Peyer's patch (tissue), 4 donors: Measurements from ENCODE around the gene TK2. TPM values are rescaled to one million over a fixed set of nuclear protein-coding genes. Genes with fewer than 3 reads are reported as not detected.

ENCODE experiments used
- DNase-seq, 3 donors: peaks; one replicate each; pipeline ENCODE4 v3.0.0-alpha.2; 2017 to 2019
- H3K27ac ChIP-seq, 4 donors: fragments of 200-600 bp; sonication (generic); one replicate each; pipeline ENCODE4 v1.5.1; 2016 to 2019
- H3K27me3 ChIP-seq, 2 donors: fragments of 200-600 bp; sonication (generic); one replicate each; pipeline ENCODE4 v1.5.1; 2019
- H3K36me3 ChIP-seq, 3 donors: fragments of 200-600 bp; sonication (generic); one replicate each; pipeline ENCODE4 v1.5.1; 2016 to 2019
- H3K4me1 ChIP-seq, 4 donors: fragments of 200-600 bp; sonication (generic); one replicate each; pipeline ENCODE4 v1.5.1; 2016 to 2019
- H3K4me3 ChIP-seq, 4 donors: fragments of 200-600 bp; sonication (generic); 1 replicate in 3 of 4; 2 replicates in 1 of 4; pipeline ENCODE4 v1.5.1; 2016 to 2019; ENCODE audit warnings: mild to moderate bottlenecking in 1 of 4
- H3K9me3 ChIP-seq, 4 donors: fragments of 200-600 bp; sonication (generic); one replicate each; pipeline ENCODE4 v1.5.1; 2016 to 2019; ENCODE audit warnings: mild to moderate bottlenecking in 1 of 4
- POLR2A ChIP-seq, 2 donors: fragments of 450-650 bp; IDR thresholded peaks; one replicate each; pipeline ENCODE4 v1.5.1; 2017; ENCODE audit warnings: antibody characterized with exemption in 2 of 2, mild to moderate bottlenecking in 2 of 2, moderate library complexity in 2 of 2
- total RNA-seq, 4 donors: library from RNA; depleted of rRNA; stranded (reverse); fragments of >200 nt; gene quantifications; one replicate each; pipeline ENCODE4 v1.1.0, GENCODE V29; 2016
- TF ChIP-seq, protein P1 (sequence below), 6 experiments: fragments of 450-650 bp in 4 of 6; fragments of 200-600 bp in 2 of 6; sonication (generic) in 1 of 6; IDR thresholded peaks; one replicate each; pipeline ENCODE4 v1.5.1; 2017 to 2019; ENCODE audit warnings: antibody characterized with exemption in 6 of 6, mild to moderate bottlenecking in 3 of 6, moderate library complexity in 1 of 6

Gene TK2
- total RNA-seq, 4 donors from 2014 or later = 22.8 to 33.1 (median 27.1) TPM

DNA sequence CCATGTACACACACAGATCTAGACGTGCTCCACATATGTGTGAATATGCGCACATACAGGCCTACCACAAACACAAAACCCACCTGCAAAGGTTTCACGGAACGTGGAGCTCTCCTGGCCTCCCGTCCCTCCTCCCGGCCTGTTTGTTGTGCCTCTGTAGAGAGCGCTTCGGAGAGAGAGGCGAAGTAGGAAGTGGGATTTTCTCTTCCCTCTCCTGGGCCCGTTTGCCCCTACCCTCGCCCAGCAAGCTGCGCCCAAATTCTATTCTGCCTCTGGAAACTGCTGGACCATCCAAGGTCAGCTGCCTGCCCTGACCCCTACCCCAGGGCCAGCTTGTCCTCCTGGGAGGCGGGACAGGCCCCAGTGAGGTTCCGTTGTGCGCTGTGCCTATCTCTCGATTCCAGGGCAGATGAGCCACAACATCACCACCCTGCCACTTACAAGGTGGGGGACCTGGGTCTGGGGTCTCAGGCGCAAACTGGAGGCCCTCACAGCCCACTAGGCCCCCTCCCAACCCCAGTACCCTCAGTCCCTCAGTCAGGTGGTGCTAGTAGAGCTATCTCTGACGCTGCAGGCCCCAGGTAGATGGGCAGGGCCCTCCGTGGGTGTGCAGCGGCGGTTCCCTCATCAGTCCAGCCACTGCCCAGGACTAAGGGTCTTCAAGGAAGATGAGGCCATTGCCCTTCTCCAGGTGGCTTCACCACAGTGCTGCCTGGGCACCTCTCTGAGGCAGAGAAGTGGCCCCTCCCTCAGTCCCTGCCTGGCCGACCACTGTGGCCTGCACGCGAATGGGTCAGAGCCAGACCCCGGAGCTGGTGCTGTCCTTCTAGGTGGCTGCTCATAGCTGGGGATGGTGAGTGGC lies 68.6 kb downstream of the TK2 start:
- Histone ChIP-seq H3K4me1 (no peaks in the 10 kb centered on the region), H3K4me3 (no peak overlapping the region), H3K36me3 (no peaks in the 10 kb centered on the region), H3K27ac (no peak overlapping the region), H3K27me3 (no peaks in the 10 kb centered on the region), H3K9me3 (no peaks in the 10 kb centered on the region)
- no peak for TF ChIP-seq POLR2A (IDR thresholded peaks at IDR 0.05)
- TF ChIP-seq, protein P1, sequence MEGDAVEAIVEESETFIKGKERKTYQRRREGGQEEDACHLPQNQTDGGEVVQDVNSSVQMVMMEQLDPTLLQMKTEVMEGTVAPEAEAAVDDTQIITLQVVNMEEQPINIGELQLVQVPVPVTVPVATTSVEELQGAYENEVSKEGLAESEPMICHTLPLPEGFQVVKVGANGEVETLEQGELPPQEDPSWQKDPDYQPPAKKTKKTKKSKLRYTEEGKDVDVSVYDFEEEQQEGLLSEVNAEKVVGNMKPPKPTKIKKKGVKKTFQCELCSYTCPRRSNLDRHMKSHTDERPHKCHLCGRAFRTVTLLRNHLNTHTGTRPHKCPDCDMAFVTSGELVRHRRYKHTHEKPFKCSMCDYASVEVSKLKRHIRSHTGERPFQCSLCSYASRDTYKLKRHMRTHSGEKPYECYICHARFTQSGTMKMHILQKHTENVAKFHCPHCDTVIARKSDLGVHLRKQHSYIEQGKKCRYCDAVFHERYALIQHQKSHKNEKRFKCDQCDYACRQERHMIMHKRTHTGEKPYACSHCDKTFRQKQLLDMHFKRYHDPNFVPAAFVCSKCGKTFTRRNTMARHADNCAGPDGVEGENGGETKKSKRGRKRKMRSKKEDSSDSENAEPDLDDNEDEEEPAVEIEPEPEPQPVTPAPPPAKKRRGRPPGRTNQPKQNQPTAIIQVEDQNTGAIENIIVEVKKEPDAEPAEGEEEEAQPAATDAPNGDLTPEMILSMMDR (IDR thresholded peaks at IDR 0.05) = no peak
- DNase-seq = peak in 2 of 3 donors; percentile 11 to 45

DNA sequence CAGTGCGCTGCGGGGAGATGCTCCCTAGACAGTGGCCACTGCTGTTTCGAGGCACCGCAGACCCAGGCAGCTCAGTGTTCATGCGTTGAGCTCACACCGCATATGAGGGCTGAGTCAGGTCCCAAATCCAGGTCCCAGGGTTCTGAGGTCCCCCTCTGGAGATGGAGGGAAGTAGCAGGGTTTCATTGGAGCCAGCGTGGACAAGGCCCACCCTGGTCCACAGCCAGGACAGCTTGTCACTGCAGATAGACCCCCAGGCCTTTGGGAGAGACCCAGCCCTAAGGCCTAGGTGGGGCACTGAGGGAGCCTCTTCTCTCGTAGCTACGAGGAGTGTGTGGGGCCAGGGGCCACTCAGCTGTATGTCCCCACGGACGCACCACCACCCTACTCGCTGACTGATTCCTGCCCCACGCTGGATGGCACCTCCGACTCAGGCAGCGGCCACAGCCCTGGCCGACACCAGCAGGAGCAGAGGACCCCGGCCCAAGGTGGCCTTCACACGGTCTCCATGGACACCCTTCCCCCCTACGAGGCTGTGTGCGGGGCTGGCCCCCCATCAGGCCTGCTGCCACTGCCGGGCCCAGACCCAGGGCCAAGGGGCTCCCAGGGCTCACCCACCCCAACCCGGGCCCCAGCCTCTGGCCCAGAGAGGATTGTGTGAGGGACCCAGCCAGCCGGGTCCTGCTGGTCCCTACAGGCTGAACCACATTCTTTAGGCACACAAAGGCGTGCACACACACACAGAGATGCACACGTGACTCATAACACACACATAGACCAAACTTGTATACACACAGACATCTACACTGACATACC lies 69.4 kb downstream of the TK2 start:
- Histone ChIP-seq H3K27ac (no peak overlapping the region), H3K9me3 (no peaks in the 10 kb centered on the region), H3K4me1 (no peaks in the 10 kb centered on the region), H3K36me3 (no peaks in the 10 kb centered on the region), H3K4me3 (no peak overlapping the region), H3K27me3 (no peaks in the 10 kb centered on the region)
- DNase-seq = peak in 2 of 3 donors; percentile 12 to 44
- TF ChIP-seq, protein P1 (IDR thresholded peaks at IDR 0.05) = no peak
- TF ChIP-seq POLR2A (IDR thresholded peaks at IDR 0.05) = no peak

DNA sequence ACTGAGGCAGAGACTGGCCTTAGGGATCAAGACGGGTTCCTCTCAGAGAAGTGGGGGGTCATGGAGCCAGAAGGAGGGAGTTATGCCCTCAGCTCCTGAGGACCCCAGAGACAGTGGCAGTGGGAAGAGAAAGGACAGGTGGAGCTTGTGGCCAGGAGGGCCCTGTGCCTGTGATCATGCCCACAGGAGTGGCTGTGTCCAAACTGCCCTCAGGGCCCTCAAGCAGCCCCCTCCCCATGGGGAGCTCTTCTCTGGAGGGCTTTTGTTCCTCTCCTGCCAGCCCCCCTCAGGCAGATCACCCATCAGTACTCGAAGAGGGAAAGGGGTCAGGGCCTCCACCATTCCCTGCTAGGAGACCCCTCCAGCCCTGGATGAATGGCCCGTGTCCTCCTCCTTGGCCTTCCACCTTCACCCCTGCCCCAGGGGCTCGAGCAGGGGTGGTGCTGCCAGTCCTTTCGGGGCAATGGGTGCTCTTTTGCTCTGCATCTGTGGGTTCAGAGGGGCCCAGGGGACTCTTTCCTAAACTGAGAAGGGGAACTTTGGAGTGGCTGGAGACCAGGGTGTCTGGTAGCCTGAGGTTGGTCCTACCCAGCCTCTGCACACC lies 70.2 kb downstream of the TK2 start:
- Histone ChIP-seq H3K27ac (no peak overlapping the region), H3K4me1 (no peaks in the 10 kb centered on the region), H3K36me3 (no peaks in the 10 kb centered on the region), H3K27me3 (no peaks in the 10 kb centered on the region), H3K9me3 (no peaks in the 10 kb centered on the region), H3K4me3 (no peak overlapping the region)
- TF ChIP-seq POLR2A (IDR thresholded peaks at IDR 0.05) = no peak
- TF ChIP-seq, protein P1 (IDR thresholded peaks at IDR 0.05) = no peak
- DNase-seq = peak in 2 of 3 donors; percentile 6 to 28

DNA sequence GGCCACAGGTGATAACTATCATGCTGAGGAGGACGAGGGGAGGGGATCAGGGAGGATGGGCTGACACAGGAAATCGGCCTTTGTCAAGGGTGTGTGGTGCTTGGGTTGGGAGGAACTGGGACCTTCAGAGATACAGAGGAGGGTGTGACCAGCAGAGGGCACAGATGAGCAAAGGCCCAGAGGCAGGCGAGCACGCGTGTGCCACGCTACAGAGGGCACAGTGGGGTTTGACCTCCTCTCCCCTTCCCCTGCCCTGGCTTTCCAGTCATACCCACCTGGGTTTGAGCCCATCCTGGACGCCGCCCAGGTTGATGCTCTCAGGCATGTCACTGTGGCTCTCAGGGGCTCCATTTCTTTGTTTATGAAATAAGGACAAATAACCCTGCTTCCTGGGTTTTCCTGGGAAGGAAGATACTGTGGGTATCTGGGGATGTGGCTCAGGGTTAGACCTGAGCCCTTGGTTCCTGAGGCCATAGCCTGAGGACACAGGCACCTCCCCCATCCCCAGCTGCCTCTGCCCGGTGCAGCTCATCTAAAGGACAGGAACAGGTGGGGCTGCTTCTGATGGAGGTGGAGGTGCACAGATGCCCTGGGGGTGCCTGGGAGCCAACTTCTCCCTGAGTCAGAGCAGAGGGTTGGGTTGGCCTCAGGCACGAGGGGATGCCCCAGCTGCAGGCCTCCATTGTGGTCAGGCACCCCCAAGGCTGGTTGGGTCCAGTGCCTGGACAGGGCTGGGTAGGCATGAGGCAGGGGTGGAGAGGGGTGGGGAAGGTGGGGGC lies 71.0 kb downstream of the TK2 start:
- Histone ChIP-seq H3K4me1 (no peaks in the 10 kb centered on the region), H3K4me3 (no peak overlapping the region), H3K27me3 (no peaks in the 10 kb centered on the region), H3K9me3 (no peaks in the 10 kb centered on the region), H3K27ac (no peak overlapping the region), H3K36me3 (no peaks in the 10 kb centered on the region)
- no peak for TF ChIP-seq POLR2A (IDR thresholded peaks at IDR 0.05)
- TF ChIP-seq, protein P1 (IDR thresholded peaks at IDR 0.05) = peak; percentile 71 to 86 (median 78)
- peak; percentile 79 to 94 (median 88) for DNase-seq

DNA sequence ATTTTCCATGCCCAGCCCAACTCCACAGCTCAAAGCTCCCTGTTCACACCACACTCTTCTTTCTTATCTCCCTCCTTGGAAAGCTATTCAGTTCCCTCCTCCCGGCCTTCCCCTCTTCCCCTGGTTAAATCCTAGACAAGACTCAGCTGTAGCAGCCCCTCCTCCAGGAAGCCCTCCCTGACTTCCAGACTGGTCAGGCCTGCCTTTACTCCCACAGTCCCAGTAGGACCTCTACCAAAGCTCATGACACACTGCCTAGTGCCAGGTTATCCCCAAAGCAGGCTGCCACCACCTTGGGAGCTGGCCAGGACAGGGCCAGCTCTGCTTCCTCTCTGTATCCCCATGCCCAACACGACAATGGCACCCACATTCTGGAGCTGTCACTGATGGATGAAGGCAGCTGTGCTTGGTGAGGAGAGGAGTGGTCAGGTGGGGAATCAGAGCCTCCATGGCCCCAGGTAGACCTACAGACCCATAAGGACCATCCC lies 72.8 kb downstream of the TK2 start:
- no peaks in the 10 kb centered on the region for H3K9me3 ChIP-seq
- H3K27ac ChIP-seq = no peak overlapping the region
- TF ChIP-seq POLR2A (IDR thresholded peaks at IDR 0.05) = no peak
- TF ChIP-seq, protein P1 (IDR thresholded peaks at IDR 0.05) = no peak
- H3K36me3 ChIP-seq = no peaks in the 10 kb centered on the region
- no peaks in the 10 kb centered on the region for H3K27me3 ChIP-seq
- DNase-seq = peak in 1 of 3 donors; percentile 8
- H3K4me3 ChIP-seq = no peak overlapping the region
- H3K4me1 ChIP-seq = no peaks in the 10 kb centered on the region
